Activated naive CD8-positive, alpha-beta T cell treated with anti-CD3 and anti-CD28 coated beads, Interleukin-2, amount 10 ng/mL, durations not matched to agents 7 days and 5 days (primary cell): Measurements from ENCODE around the gene MREG. TPM values are rescaled to one million over a fixed set of nuclear protein-coding genes. Genes with fewer than 3 reads are reported as not detected.

ENCODE experiments used
- ATAC-seq: fragments of 150-1000 bp; cut with Tn5 transposase; one replicate; pipeline ENCODE4 v1.10.0; 2021; ENCODE audit warnings: low read depth, moderate library complexity
- POLR2A ChIA-PET: fragments of 350-600 bp; sonication (Branson Sonifier 250); formaldehyde crosslinking; loops from one replicate; lab custom pipeline; 2021; ENCODE audit warnings: antibody characterized with exemption; lab: Charles Lee
- DNase-seq: peaks from one replicate; pipeline ENCODE4 v3.0.0; 2021
- H3K27ac Mint-ChIP-seq: one replicate; pipeline ENCODE4 v1.8.0; 2022; ENCODE audit warnings: mild to moderate bottlenecking, mixed read lengths
- H3K27me3 Mint-ChIP-seq: one replicate; pipeline ENCODE4 v1.8.0; 2022; ENCODE audit warnings: mild to moderate bottlenecking, moderate library complexity, mixed read lengths
- H3K36me3 Mint-ChIP-seq: one replicate; pipeline ENCODE4 v1.8.0; 2021; ENCODE audit warnings: mild to moderate bottlenecking, mixed read lengths
- H3K4me1 Mint-ChIP-seq: one replicate; pipeline ENCODE4 v1.8.0; 2021; ENCODE audit warnings: mixed read lengths
- H3K4me3 Mint-ChIP-seq: one replicate; pipeline ENCODE4 v1.8.0; 2022; ENCODE audit warnings: mild to moderate bottlenecking, moderate library complexity, mixed read lengths
- H3K9me3 Mint-ChIP-seq: one replicate; pipeline ENCODE4 v1.8.0; 2021; ENCODE audit warnings: mixed read lengths
- total RNA-seq, 2 experiments: library from RNA; stranded (reverse); gene quantifications; one replicate each; pipeline ENCODE4 v1.2.3, GENCODE V29; 2021

Gene MREG
- total RNA-seq, 2 experiments from 2014 or later = 7.0 to 8.5 TPM

DNA sequence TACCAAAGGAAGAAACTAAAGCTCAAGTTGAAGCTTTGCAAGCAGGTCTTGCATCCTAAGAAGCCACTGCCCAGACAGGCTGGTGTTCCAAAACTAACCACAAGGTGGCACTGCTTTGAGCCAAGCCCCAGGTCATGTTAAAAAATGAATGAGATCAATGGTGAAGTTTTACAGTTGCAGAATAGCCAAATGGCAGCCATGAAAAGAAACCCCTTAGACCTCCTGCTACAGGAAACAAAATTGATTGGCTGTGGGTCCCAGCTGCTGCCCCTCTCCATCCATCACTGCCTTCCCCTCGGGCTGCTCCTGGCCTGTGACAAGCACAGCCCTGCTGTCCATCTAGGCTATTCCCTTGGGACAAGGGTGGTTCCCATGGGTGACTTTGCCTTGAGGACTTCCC, 20.7 kb upstream of the MREG start:
- Mint-ChIP-seq H3K4me3 (no peak overlapping the region), H3K27ac (no peak overlapping the region), H3K4me1 (peaks cover 23% of the 10 kb centered on the region), H3K27me3 (no peaks in the 10 kb centered on the region), H3K9me3 (no peaks in the 10 kb centered on the region), H3K36me3 (peaks cover 10% of the 10 kb centered on the region)
- POLR2A ChIA-PET = interaction anchor here (0.7 to 1.5 kb wide), 2 partner anchors 47 to 75 kb away, joined by 3 to 5 read pairs; partner anchors contain the start of gene XRCC5
- DNase-seq (peak; percentile 76), ATAC-seq (peak; percentile 68)

DNA sequence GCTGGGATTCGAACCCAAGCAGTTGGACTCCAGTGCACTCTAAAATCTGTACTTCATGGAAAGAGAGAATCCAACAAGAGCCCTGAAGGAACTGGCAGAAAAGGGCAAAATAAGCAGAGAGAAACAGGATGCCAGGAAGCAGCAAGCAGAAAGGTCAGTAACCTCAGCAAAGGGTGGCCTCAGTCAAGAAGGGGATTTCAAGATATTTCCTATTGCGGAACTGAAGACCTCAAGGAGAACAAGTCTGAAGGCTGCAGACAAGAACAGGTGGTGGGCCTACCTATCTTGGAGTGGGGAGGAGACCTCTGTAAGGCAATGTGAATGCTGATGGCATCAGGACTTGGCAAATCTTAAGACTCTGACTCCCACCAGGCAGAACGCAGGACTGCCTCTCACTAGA, 20.1 kb upstream of the MREG start:
- Mint-ChIP-seq H3K9me3 (no peaks in the 10 kb centered on the region), H3K36me3 (peaks cover 10% of the 10 kb centered on the region), H3K4me1 (peaks cover 23% of the 10 kb centered on the region), H3K27ac (no peak overlapping the region), H3K4me3 (no peak overlapping the region), H3K27me3 (no peaks in the 10 kb centered on the region)
- DNase-seq (no peak), ATAC-seq (no peak)
- POLR2A ChIA-PET = interaction anchor here (0.7 to 1.5 kb wide), 2 partner anchors 48 to 76 kb away, joined by 3 to 5 read pairs; partner anchors contain the start of gene XRCC5

DNA sequence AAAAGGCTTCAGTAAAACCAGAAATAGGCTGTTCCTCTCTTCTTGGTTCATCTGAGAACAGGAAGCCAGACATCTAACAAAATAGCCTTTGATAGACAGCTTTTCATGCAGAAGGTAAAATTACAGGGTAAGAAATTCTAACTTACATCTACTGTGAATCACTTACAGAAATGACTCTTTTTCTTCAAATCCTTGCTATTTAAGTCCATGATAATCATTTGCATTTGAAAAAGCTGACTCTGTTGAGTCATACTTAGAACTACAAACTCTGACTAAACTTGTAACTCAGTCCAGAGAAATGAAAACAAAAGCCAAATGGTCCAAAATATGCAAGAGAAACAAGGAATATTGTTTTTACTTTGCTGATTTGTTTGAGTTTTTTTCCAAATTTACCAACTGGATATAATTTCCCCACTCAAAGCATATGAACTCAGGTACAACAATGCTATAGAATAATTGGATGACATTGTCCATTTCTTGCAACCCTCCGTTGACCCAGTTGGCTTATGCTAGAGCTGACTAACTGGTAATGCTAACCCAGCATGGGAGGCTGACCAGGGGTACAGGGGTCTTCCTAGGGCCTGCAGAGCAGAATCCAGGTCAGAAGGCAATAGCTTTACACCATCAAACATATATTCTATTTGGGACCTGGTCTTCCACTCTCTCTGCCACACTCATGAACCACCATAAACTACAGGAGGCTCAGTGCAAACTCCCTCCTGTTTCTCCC, 18.8 kb upstream of the MREG start:
- ATAC-seq (no peak), DNase-seq (no peak)
- peaks cover 23% of the 10 kb centered on the region for H3K4me1 Mint-ChIP-seq
- POLR2A ChIA-PET = no interaction called here
- H3K27ac Mint-ChIP-seq = no peak overlapping the region
- no peaks in the 10 kb centered on the region for H3K9me3 Mint-ChIP-seq
- H3K27me3 Mint-ChIP-seq = no peaks in the 10 kb centered on the region
- H3K4me3 Mint-ChIP-seq = no peak overlapping the region
- H3K36me3 Mint-ChIP-seq = peaks cover 7% of the 10 kb centered on the region

DNA sequence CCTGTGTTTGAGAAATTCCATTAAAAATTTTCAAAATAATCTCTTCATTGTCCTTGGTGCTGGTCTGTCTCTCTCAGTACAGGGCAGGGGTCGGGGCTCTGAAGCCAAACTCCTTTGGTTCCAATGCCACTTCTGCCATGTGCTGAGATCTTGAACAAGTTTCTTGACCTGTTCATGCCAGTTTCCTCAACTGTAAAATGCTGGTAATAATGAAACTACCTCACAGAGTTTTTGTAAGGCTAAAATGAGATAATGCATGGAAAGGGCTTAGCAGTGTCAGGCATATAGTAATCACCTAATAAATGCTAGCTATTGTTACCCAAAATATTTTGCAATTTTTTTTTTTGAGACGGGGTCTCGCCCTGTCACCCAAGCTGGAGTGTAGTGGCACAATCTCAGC, 16.9 kb upstream of the MREG start:
- POLR2A ChIA-PET = no interaction called here

DNA sequence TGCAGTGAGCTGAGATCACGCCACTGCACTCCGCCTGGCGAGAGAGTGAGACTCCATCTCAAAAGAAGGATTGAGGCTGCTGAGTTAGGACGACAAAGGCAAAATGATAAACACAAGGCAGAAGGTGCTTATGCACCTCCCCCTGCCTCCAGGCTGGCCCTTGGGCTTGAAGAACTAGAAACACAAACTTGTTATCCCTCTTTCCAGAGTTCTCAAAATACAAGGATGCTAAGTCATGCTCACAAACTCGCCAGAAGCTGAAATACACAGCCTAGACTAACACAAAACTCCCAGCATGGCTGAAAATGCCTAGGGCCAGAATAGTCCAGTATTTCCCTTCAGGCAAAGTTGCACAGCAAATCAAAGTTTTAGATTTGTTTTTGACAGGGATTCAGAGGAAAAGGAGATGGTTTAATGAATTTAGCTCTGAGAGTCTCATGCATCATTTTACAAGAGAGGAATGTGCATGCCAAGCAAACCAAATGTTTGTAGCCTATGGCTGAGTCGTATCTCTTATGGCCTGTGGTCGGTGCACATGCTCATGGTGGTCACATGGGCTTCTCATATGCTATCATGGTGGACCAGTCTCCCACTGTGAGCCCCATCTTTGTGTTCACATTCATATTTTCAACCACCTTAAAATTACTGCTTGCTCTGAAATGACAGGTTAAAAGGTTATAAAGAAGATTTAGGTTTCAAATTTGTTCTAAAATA, 16.2 kb upstream of the MREG start:
- H3K4me3 Mint-ChIP-seq = no peak overlapping the region
- no peaks in the 10 kb centered on the region for H3K9me3 Mint-ChIP-seq
- H3K27ac Mint-ChIP-seq = no peak overlapping the region
- H3K27me3 Mint-ChIP-seq = no peaks in the 10 kb centered on the region
- no peak for DNase-seq
- ATAC-seq = no peak
- peaks cover 7% of the 10 kb centered on the region for H3K36me3 Mint-ChIP-seq
- POLR2A ChIA-PET = no interaction called here
- peaks cover 23% of the 10 kb centered on the region for H3K4me1 Mint-ChIP-seq

More for the DNA sequence above, 16.9 kb upstream of the MREG start:
- Mint-ChIP-seq H3K4me1 (peaks cover 23% of the 10 kb centered on the region), H3K9me3 (no peaks in the 10 kb centered on the region), H3K36me3 (peaks cover 7% of the 10 kb centered on the region), H3K27me3 (no peaks in the 10 kb centered on the region), H3K27ac (no peak overlapping the region), H3K4me3 (no peak overlapping the region)
- DNase-seq = no peak
- ATAC-seq = no peak

DNA sequence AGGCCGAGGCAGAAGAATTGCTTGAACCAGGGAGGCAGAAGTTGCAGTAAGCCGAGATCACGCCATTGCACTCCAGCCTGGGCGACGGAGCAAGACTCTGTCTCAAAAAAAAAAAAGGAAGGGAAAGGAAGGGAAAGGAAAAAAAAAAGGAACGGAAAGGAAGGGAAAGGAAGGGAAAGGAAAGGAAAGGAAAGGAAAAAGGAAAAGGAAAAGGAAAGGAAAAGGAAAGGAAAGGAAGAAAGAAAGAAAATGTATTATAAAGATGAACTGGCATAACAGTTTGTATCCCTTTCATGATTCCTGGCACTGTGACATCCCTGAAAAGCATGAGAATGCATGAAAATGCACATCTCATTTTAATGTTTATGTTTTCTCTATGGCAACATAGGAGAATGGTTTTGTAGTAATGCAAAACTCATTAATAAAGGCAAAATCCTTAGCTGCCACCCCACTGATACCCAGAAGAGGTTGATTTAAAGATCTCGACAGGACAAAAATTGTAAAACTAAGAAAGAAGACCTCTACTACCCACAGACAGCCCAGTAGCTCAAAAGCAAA, 11.5 kb upstream of the MREG start:
- no peaks in the 10 kb centered on the region for H3K27me3 Mint-ChIP-seq
- H3K4me3 Mint-ChIP-seq = no peak overlapping the region
- no peaks in the 10 kb centered on the region for H3K9me3 Mint-ChIP-seq
- H3K4me1 Mint-ChIP-seq = peaks cover 4% of the 10 kb centered on the region
- DNase-seq = no peak
- no peak overlapping the region for H3K27ac Mint-ChIP-seq
- POLR2A ChIA-PET = no interaction called here
- H3K36me3 Mint-ChIP-seq = no peaks in the 10 kb centered on the region
- ATAC-seq = no peak

DNA sequence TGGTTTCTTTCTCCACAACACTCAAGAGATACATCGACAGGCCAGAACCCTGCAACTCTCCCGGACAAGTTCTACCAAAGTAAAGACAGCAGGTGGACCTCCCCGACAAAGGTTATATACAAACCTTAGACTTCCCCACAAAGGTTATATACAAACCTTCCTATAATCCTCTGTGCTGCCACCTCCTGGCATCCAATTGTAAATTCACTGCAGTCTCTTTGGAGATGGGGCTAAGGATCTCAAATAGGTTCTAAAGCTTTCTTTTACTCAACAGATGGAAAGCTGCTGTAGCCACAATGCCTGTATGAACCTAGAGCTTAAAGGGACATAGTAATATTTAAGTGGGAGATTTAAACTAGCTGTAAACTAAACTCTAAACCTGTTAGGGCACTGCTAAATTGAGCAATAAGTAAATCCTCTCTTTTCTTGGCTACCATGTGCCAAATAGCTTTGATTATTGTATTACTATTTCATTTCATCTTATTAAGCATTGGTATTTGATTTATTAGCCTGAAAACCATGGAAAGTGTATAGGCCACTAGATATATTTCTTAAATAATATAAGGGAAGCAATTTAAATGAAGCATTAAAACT, 9.8 kb upstream of the MREG start:
- Mint-ChIP-seq H3K9me3 (peaks cover 3% of the 10 kb centered on the region), H3K27ac (no peak overlapping the region), H3K27me3 (no peaks in the 10 kb centered on the region), H3K4me1 (peaks cover 7% of the 10 kb centered on the region), H3K4me3 (no peak overlapping the region), H3K36me3 (peaks cover 3% of the 10 kb centered on the region)
- POLR2A ChIA-PET = no interaction called here
- ATAC-seq (peak; percentile 72), DNase-seq (no peak)

DNA sequence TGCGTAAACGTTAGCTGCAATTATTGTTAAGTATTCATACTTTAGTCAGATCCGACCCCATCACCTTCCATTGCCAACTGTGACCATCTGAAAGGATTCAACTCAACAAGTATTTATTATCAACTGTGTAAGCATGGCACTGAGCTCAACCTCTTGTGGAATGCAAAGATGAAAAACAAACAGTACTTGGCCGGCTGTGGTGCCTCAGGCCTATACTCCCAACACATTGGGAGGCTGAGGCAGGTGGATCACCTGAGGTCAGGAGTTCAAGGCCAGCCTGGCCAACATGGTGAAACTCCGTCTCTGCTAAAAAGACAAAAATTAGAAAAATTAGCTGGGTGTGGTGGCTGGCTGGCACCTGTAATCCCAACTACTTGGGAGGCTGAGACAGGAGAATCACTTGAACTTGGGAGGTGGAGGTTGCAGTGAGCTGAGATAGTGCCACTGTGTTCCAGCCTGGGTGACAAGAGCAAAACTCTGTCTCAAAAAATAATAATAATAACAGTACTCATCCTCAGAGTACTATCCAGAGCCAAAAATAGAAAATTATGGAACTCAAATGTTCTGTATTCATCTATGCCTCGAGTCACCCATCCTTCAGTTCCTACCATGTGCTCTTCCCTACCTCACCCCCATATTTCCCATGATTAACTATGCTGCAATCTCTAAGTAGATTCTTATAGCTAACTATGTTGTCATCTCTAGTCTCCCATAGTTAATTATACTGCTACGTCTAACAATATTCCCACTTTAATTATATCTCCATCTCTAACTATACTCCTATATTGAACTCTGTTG, 8.6 kb upstream of the MREG start:
- Mint-ChIP-seq H3K36me3 (peaks cover 3% of the 10 kb centered on the region), H3K27ac (no peak overlapping the region), H3K27me3 (no peaks in the 10 kb centered on the region), H3K9me3 (peaks cover 3% of the 10 kb centered on the region), H3K4me1 (peaks cover 14% of the 10 kb centered on the region), H3K4me3 (no peak overlapping the region)
- ATAC-seq (no peak), DNase-seq (no peak)
- POLR2A ChIA-PET = no interaction called here

DNA sequence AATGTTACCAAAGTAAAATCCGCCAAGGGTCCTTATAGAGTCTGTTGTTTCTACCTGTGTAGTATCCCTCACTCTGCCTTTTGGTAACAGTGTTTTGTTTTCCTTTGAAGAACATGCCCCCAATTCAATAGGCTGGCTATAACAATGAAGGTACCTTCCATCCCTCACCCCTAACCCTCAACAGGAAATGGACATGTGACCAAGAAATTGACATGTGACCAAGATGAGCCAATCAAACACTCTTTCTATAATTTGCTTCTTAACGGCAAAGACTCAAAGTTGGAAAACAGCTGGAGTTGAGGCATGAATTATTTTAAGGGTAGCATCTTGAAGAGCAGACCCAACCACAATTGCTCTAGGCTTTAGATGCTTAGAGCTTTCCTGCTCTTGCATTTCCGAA, 5.4 kb upstream of the MREG start:
- DNase-seq (no peak), ATAC-seq (no peak)
- no peak overlapping the region for H3K27ac Mint-ChIP-seq
- H3K4me1 Mint-ChIP-seq = peaks cover 37% of the 10 kb centered on the region
- no peak overlapping the region for H3K4me3 Mint-ChIP-seq
- peaks cover 3% of the 10 kb centered on the region for H3K9me3 Mint-ChIP-seq
- H3K27me3 Mint-ChIP-seq = no peaks in the 10 kb centered on the region
- POLR2A ChIA-PET = no interaction called here
- peaks cover 3% of the 10 kb centered on the region for H3K36me3 Mint-ChIP-seq

DNA sequence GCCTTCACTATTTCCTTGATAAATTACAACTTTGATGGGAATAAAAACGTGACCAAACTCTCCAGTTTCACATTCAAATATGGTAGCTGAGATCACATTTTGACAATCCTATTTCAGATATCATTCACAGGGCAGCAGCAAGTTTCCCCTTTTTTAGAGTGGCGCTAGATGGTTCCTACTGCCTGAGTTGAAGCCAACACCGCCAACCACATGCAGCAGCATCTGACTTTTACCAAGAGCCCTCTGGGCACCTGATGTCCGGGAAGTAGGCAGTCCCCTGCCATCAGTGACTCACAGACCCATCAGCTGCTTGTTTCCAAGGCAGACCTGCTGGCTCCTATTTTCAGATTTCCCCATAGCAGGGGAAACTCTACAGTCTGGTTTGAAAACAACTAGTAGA, 4.0 kb upstream of the MREG start:
- ATAC-seq (no peak), DNase-seq (no peak)
- Mint-ChIP-seq H3K9me3 (peaks cover 3% of the 10 kb centered on the region), H3K4me3 (no peak overlapping the region), H3K27me3 (no peaks in the 10 kb centered on the region), H3K4me1 (peaks cover 39% of the 10 kb centered on the region), H3K27ac (peak overlapping the region; percentile 31), H3K36me3 (peaks cover 3% of the 10 kb centered on the region)
- POLR2A ChIA-PET = interaction anchor here (0.9 kb wide), 1 partner anchor 11 kb away, joined by 4 read pairs; no protein-coding TSS in a partner anchor

DNA sequence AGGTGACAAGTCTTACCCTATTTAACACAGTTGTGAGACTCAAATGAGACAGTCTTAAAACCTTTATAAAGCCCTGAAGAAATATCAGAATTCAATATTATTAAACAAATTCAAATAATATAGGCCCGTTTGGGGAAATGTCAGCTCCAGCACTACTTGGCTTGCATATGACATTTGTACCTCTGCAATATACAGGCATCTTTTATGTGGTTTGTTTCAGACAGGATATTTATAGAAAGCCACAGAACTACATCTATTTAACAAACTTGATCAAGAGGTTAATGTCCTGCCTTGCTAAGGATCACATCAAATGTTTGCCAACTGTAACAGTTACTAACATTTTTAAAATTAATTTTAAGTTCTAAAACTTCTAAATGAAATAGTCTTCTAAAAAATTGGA, 3.2 kb upstream of the MREG start:
- Mint-ChIP-seq H3K4me3 (peak overlapping the region; percentile 30), H3K4me1 (peaks cover 42% of the 10 kb centered on the region), H3K27ac (peak overlapping the region; percentile 84), H3K9me3 (peaks cover 3% of the 10 kb centered on the region), H3K27me3 (no peaks in the 10 kb centered on the region), H3K36me3 (peaks cover 3% of the 10 kb centered on the region)
- POLR2A ChIA-PET = interaction anchor here (0.7 to 1.3 kb wide), 4 partner anchors 10 to 1208 kb away, joined by 3 to 6 read pairs (median 4); partner anchors contain the start of genes PECR and TMEM169
- ATAC-seq (no peak), DNase-seq (no peak)

DNA sequence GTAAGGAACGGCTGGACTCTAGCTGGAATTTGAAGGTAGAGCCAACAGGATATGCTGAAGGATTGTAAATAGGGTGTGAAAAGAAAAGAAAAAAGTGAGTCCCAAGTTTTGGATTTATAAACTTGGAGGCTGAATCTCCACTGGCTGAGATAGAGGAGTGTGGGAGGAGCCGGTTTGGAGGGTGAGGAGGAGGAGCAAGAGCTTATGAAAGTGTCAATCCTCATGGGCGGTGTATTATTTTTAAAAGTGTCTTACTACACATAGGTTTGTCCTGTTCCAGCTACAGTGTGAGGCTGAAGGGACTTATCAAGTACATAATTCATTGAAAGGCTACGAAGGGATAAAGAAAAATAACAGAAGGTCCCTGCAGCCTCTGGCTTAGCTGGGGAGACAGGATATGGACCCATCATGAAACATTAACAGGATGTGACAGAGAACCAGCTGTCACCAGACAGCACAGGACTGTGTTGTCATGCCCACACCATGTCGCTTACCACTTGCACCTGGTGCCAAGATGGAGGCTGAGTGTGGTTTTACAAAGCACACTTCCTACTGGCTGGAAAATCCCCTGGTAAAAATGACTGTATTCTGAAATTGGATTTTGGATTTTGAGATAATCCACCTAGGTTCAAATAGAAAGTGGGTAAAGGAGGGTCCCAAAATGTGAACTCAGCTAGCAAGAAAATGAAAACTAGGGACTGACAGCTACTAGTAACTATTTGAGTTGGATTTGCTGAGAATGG, 2.5 kb upstream of the MREG start:
- DNase-seq = no peak
- Mint-ChIP-seq H3K27ac (peak overlapping the region; percentile 84), H3K27me3 (no peaks in the 10 kb centered on the region), H3K4me1 (peaks cover 42% of the 10 kb centered on the region), H3K9me3 (peaks cover 3% of the 10 kb centered on the region), H3K36me3 (peaks cover 3% of the 10 kb centered on the region), H3K4me3 (peak overlapping the region; percentile 30)
- POLR2A ChIA-PET = interaction anchor here (0.9 to 1.3 kb wide), 3 partner anchors 9 to 1207 kb away, joined by 3 to 5 read pairs (median 3); partner anchors contain the start of genes PECR and TMEM169
- peak; percentile 90 for ATAC-seq
